ENCODE data around the gene VTI1A. TPM values are rescaled to one million over a fixed set of nuclear protein-coding genes. Genes with fewer than 3 reads are reported as not detected.

Gene VTI1A
- total RNA-seq, 4 donors from 2014 or later: 43.5 to 80.4 (median 62.3) TPM

- no peak for TF ChIP-seq CTCF (IDR thresholded peaks at IDR 0.05)
- no peak for ATAC-seq (ENCODE audit: low FRiP score)
- DNase-seq (ENCODE audit: low spot score): no peak
These were observed 329.1 kb downstream of the VTI1A start for GRCh38 chr10:112775892-112776674.

- no peak for TF ChIP-seq CTCF (IDR thresholded peaks at IDR 0.05)
- DNase-seq (ENCODE audit: low spot score) (no peak), ATAC-seq (ENCODE audit: low FRiP score) (peak; percentile 37)
These were observed 331.6 kb downstream of the VTI1A start for GRCh38 chr10:112778579-112778978.

- ATAC-seq (ENCODE audit: low FRiP score): no peak
- no peak for TF ChIP-seq CTCF (IDR thresholded peaks at IDR 0.05)
- no peak for DNase-seq (ENCODE audit: low spot score)
These were observed 332.2 kb downstream of the VTI1A start for GRCh38 chr10:112779025-112779770.

GRCh38 chr10:112782200-112782907 is 335.3 kb downstream of the VTI1A start:
- ATAC-seq (ENCODE audit: low FRiP score) (no peak), DNase-seq (ENCODE audit: low spot score) (no peak)
- TF ChIP-seq CTCF (IDR thresholded peaks at IDR 0.05): no peak

- no peak for TF ChIP-seq CTCF (IDR thresholded peaks at IDR 0.05)
- DNase-seq (ENCODE audit: low spot score) (no peak), ATAC-seq (ENCODE audit: low FRiP score) (no peak)
These were observed 336.5 kb downstream of the VTI1A start for GRCh38 chr10:112783351-112784021.

- DNase-seq (ENCODE audit: low spot score) (no peak), ATAC-seq (ENCODE audit: low FRiP score) (no peak)
- TF ChIP-seq CTCF (IDR thresholded peaks at IDR 0.05): no peak
These were observed 337.0 kb downstream of the VTI1A start for GRCh38 chr10:112784022-112784461.
